CD4-positive, alpha-beta memory T cell (primary cell): Measurements from ENCODE around the gene SMG9. TPM values are rescaled to one million over a fixed set of nuclear protein-coding genes. Genes with fewer than 3 reads are reported as not detected.

ENCODE experiments used
- CTCF ChIA-PET: fragments of 350-600 bp; sonication (Branson Sonifier 250); formaldehyde crosslinking; loops from one replicate; lab custom pipeline; 2021; ENCODE audit warnings: inconsistent platforms; ENCODE audit not compliant: partially characterized antibody; lab: Charles Lee
- POLR2A ChIA-PET: fragments of 350-600 bp; sonication (Branson Sonifier 250); formaldehyde crosslinking; loops from one replicate; lab custom pipeline; 2021; ENCODE audit not compliant: partially characterized antibody; lab: Charles Lee
- DNase-seq, 5 donors: peaks; one replicate each; pipeline versions ENCODE4 v3.0.0 to v3.0.0-alpha.2; 2020 to 2022; ENCODE audit warnings: mixed read lengths in 1 of 5
- H3K27ac ChIP-seq: one replicate; pipeline ENCODE4 v1.7.0; 2013; ENCODE audit warnings: low read depth, low read length
- H3K27me3 ChIP-seq: 2 replicates; pipeline ENCODE4 v1.7.0; 2013; ENCODE audit warnings: mild to moderate bottlenecking, low read length, moderate library complexity; ENCODE audit not compliant: insufficient read depth
- H3K36me3 ChIP-seq: 2 replicates; pipeline ENCODE4 v1.7.0; 2013; ENCODE audit warnings: mild to moderate bottlenecking, low read length, moderate library complexity; ENCODE audit not compliant: insufficient read depth
- H3K4me1 ChIP-seq: 2 replicates; pipeline ENCODE4 v1.7.0; 2013; ENCODE audit warnings: mild to moderate bottlenecking, low read length, moderate library complexity; ENCODE audit not compliant: insufficient read depth
- H3K4me3 ChIP-seq, 2 donors: one replicate each; pipeline ENCODE4 v1.7.0; 2013; ENCODE audit warnings: low read length in 2 of 2, mild to moderate bottlenecking in 1 of 2
- H3K9me3 ChIP-seq, 2 donors: one replicate each; pipeline ENCODE4 v1.7.0; 2013; ENCODE audit warnings: low read length in 2 of 2, control low read depth in 1 of 2; ENCODE audit not compliant: control insufficient read depth in 1 of 2
- H3K27ac Mint-ChIP-seq, 7 donors: one replicate each; pipeline ENCODE4 v1.8.0; 2020 to 2021; ENCODE audit warnings: mixed read lengths in 7 of 7, mild to moderate bottlenecking in 6 of 7, inconsistent platforms in 3 of 7, moderate library complexity in 3 of 7
- H3K27me3 Mint-ChIP-seq, 2 donors: one replicate each; pipeline ENCODE4 v1.8.0; 2020 to 2021; ENCODE audit warnings: mixed read lengths in 2 of 2
- H3K36me3 Mint-ChIP-seq, 2 donors: one replicate each; pipeline ENCODE4 v1.8.0; 2020 to 2021; ENCODE audit warnings: mixed read lengths in 2 of 2, inconsistent platforms in 1 of 2, mild to moderate bottlenecking in 1 of 2
- H3K4me1 Mint-ChIP-seq, 4 donors: one replicate each; pipeline ENCODE4 v1.8.0; 2020 to 2021; ENCODE audit warnings: mixed read lengths in 4 of 4, mild to moderate bottlenecking in 1 of 4
- H3K4me3 Mint-ChIP-seq, 8 donors: one replicate each; pipeline ENCODE4 v1.8.0; 2020 to 2021; ENCODE audit warnings: mixed read lengths in 8 of 8, mild to moderate bottlenecking in 7 of 8, moderate library complexity in 6 of 8, inconsistent platforms in 3 of 8
- H3K9me3 Mint-ChIP-seq, 8 donors: one replicate each; pipeline ENCODE4 v1.8.0; 2020 to 2021; ENCODE audit warnings: mixed read lengths in 8 of 8, mild to moderate bottlenecking in 5 of 8, inconsistent platforms in 3 of 8, moderate library complexity in 1 of 8
- intact Hi-C: fragments of 100-400 bp; cut with micrococcal nuclease; formaldehyde crosslinking; loops from one replicate; pipeline ENCODE4 v1.15.1; 2023
- polyA plus RNA-seq, 2 donors: library from polyadenylated mRNA; unstranded; fragments of 300-500 nt; fragmentation: Illumina TruSeq; gene quantifications; one replicate each; pipeline ENCODE4 v1.2.3, GENCODE V29; 2021
- total RNA-seq, 2 experiments: library from RNA; stranded (reverse); gene quantifications; one replicate each; pipeline ENCODE4 v1.2.3, GENCODE V29; 2021

The SMG9 gene
- total and polyA plus RNA-seq, 4 experiments from 2014 or later = 3.8 to 57.9 (median 35.6) TPM

- H3K4me3 ChIP-seq = peak overlapping the region; percentile 44 to 60
- Mint-ChIP-seq H3K4me1 (peaks cover 4 to 18% (median 8%) of the 10 kb centered on the region in 4 donors), H3K4me3 (peak overlapping the region; percentile 70 to 85 (median 78)), H3K36me3 (no peaks in the 10 kb centered on the region), H3K27me3 (no peaks in the 10 kb centered on the region), H3K9me3 (no peaks in the 10 kb centered on the region), H3K27ac (peak overlapping the region in 2 of 7 donors; percentile 68 to 79)
- DNase-seq = no peak
- POLR2A ChIA-PET = no interaction called here
- H3K27ac ChIP-seq = peak overlapping the region; percentile 13
- H3K4me1 ChIP-seq = peaks cover 9% of the 10 kb centered on the region
- H3K27me3 ChIP-seq = no peaks in the 10 kb centered on the region
- CTCF ChIA-PET = interaction anchor here (1.4 to 2.4 kb wide), 2 partner anchors 11 to 19 kb away, joined by 4 to 10 read pairs; no protein-coding TSS in a partner anchor
- H3K9me3 ChIP-seq = no peaks in the 10 kb centered on the region
- no peaks in the 10 kb centered on the region for H3K36me3 ChIP-seq
- intact Hi-C loops = no loop called here
Observed at GRCh38 chr19:43798026-43798545, 43.3 kb upstream of the SMG9 start.

GRCh38 chr19:43797556-43797955, 42.8 kb upstream of the SMG9 start:
- POLR2A ChIA-PET = no interaction called here
- CTCF ChIA-PET = interaction anchor here (0.9 to 2.4 kb wide), 5 partner anchors 12 to 61 kb away, joined by 3 to 10 read pairs (median 4); no protein-coding TSS in a partner anchor

DNA sequence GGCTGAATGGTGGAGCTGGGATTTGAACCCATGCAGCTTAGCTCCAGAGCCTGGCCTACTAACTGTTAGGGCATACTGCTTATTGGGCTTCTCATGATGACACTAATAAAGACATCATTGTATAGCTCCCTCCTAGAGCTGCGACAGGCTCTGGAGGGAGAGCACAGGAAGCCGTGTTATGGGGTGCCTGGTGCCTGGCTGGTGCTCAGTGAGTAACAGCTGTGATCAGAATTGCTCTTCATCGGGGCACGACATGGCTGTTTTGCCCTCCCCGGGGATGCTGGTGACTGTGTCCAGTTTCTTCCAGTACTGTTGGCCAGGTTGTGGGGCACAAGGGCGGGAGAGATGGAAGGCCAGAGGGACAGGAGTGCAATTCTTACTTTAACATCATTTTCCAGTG, 42.4 kb upstream of the SMG9 start:
- H3K4me1 Mint-ChIP-seq = peaks cover 4 to 18% (median 8%) of the 10 kb centered on the region in 4 donors
- H3K36me3 ChIP-seq = no peaks in the 10 kb centered on the region
- H3K36me3 Mint-ChIP-seq = no peaks in the 10 kb centered on the region
- POLR2A ChIA-PET = no interaction called here
- peak overlapping the region in 2 of 7 donors; percentile 81 to 88 for H3K27ac Mint-ChIP-seq
- intact Hi-C loops = no loop called here
- H3K27me3 ChIP-seq = no peaks in the 10 kb centered on the region
- DNase-seq = no peak
- no peaks in the 10 kb centered on the region for H3K27me3 Mint-ChIP-seq
- CTCF ChIA-PET = interaction anchor here (0.9 to 2.9 kb wide), 6 partner anchors 12 to 61 kb away, joined by 3 to 10 read pairs (median 4); no protein-coding TSS in a partner anchor
- no peak overlapping the region for H3K4me3 ChIP-seq
- peak overlapping the region in 7 of 8 donors; percentile 12 to 83 (median 41) for H3K4me3 Mint-ChIP-seq
- H3K27ac ChIP-seq = no peak overlapping the region
- peaks cover 9% of the 10 kb centered on the region for H3K4me1 ChIP-seq
- no peaks in the 10 kb centered on the region for H3K9me3 ChIP-seq
- no peaks in the 10 kb centered on the region for H3K9me3 Mint-ChIP-seq

More at GRCh38 chr19:43797556-43797955, 42.8 kb upstream of the SMG9 start:
- peaks cover 9% of the 10 kb centered on the region for H3K4me1 ChIP-seq
- Mint-ChIP-seq H3K4me1 (peaks cover 4 to 18% (median 8%) of the 10 kb centered on the region in 4 donors), H3K27me3 (no peaks in the 10 kb centered on the region), H3K4me3 (peak overlapping the region in 6 of 8 donors; percentile 27 to 83 (median 62)), H3K27ac (peak overlapping the region in 1 of 7 donors; percentile 61), H3K9me3 (no peaks in the 10 kb centered on the region), H3K36me3 (no peaks in the 10 kb centered on the region)
- no peak for DNase-seq
- no peaks in the 10 kb centered on the region for H3K9me3 ChIP-seq
- H3K36me3 ChIP-seq = no peaks in the 10 kb centered on the region
- H3K27me3 ChIP-seq = no peaks in the 10 kb centered on the region
- no peak overlapping the region for H3K27ac ChIP-seq
- intact Hi-C loops = no loop called here
- no peak overlapping the region for H3K4me3 ChIP-seq

DNA sequence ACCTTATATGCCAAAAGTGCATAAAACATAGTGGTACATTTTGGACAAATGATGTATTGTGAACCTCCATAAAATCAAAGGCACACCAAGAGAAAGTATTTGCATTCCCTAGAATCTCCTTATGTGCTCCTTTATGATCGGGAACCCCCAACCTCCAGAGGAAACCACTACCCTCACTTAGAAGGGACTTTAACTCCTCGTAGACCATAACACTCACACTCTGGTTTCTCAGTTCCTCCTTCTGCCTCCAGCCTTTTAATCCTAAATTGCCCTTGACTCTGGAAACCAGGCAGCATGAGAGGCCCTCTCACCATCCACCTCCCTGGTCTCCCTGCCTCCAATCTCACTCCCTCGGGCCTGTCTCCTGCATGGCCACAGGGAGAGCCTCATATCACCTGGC, 35.8 kb upstream of the SMG9 start:
- Histone ChIP-seq H3K4me1 (no peaks in the 10 kb centered on the region), H3K9me3 (no peaks in the 10 kb centered on the region), H3K36me3 (no peaks in the 10 kb centered on the region), H3K4me3 (no peak overlapping the region), H3K27me3 (no peaks in the 10 kb centered on the region), H3K27ac (no peak overlapping the region)
- intact Hi-C loops = no loop called here
- Mint-ChIP-seq H3K36me3 (no peaks in the 10 kb centered on the region), H3K4me3 (peak overlapping the region in 1 of 8 donors; percentile 39), H3K9me3 (peaks cover 0 to 2% (median 0%) of the 10 kb centered on the region in 8 donors), H3K27ac (no peak overlapping the region), H3K27me3 (peaks cover 0 to 5% of the 10 kb centered on the region in 2 donors), H3K4me1 (peaks cover 0 to 3% (median under 1%) of the 10 kb centered on the region in 4 donors)
- DNase-seq = no peak
- CTCF ChIA-PET = interaction anchor here (1.1 kb wide), 1 partner anchor 44 kb away, joined by 4 read pairs; no protein-coding TSS in a partner anchor
- POLR2A ChIA-PET = no interaction called here

DNA sequence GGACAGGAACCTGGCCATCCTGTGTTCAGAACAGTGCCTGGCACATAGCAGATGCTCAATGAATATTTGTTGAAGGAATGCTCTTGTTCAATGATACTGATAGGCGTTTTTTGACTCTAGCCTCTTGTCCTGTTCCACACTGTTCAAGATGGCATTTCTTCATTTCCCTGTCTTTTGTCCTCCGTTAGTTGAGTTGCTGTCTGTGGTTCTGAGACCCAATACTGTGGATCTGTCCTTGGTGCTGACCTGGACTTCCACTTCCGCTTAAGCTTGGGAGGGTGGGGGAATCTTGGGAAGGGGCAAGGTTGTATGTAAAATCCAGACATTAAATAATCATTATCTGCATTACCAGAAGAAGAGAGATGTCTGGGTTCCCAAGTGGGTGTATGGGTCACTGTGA, 34.3 kb upstream of the SMG9 start:
- no peak for DNase-seq
- Histone ChIP-seq H3K4me3 (no peak overlapping the region), H3K27ac (no peak overlapping the region), H3K9me3 (no peaks in the 10 kb centered on the region), H3K27me3 (no peaks in the 10 kb centered on the region), H3K36me3 (no peaks in the 10 kb centered on the region), H3K4me1 (peaks cover 15% of the 10 kb centered on the region)
- no peak overlapping the region for H3K4me3 Mint-ChIP-seq
- H3K4me1 Mint-ChIP-seq = peaks cover 8 to 19% (median 10%) of the 10 kb centered on the region in 4 donors
- H3K9me3 Mint-ChIP-seq = peaks cover 0 to 2% (median 0%) of the 10 kb centered on the region in 8 donors
- peaks cover 0 to 5% of the 10 kb centered on the region in 2 donors for H3K27me3 Mint-ChIP-seq
- POLR2A ChIA-PET = no interaction called here
- CTCF ChIA-PET = no interaction called here
- no peaks in the 10 kb centered on the region for H3K36me3 Mint-ChIP-seq
- intact Hi-C loops = loop anchor here (5.0 to 10.0 kb wide), 2 partner anchors 224 to 342 kb away; no protein-coding TSS in a partner anchor
- no peak overlapping the region for H3K27ac Mint-ChIP-seq

- no peak for DNase-seq
- Mint-ChIP-seq H3K4me3 (no peak overlapping the region), H3K27ac (no peak overlapping the region), H3K36me3 (no peaks in the 10 kb centered on the region), H3K4me1 (peaks cover 22 to 40% (median 29%) of the 10 kb centered on the region in 4 donors), H3K9me3 (peaks cover 0 to 2% (median 0%) of the 10 kb centered on the region in 8 donors), H3K27me3 (peaks cover 0 to 5% of the 10 kb centered on the region in 2 donors)
- intact Hi-C loops = loop anchor here (5.0 to 10.0 kb wide), 2 partner anchors 222 to 339 kb away; no protein-coding TSS in a partner anchor
- CTCF ChIA-PET = interaction anchor here (1.4 to 4.3 kb wide), 5 partner anchors 8 to 118 kb away, joined by 4 to 65 read pairs (median 5); no protein-coding TSS in a partner anchor
- Histone ChIP-seq H3K9me3 (no peaks in the 10 kb centered on the region), H3K4me3 (no peak overlapping the region), H3K36me3 (no peaks in the 10 kb centered on the region), H3K27ac (no peak overlapping the region), H3K4me1 (peaks cover 36% of the 10 kb centered on the region), H3K27me3 (no peaks in the 10 kb centered on the region)
- POLR2A ChIA-PET = no interaction called here
Observed at GRCh38 chr19:43786665-43787064, 31.9 kb upstream of the SMG9 start.
